ENCODE results near the gene ECE1. TPM values are rescaled to one million over a fixed set of nuclear protein-coding genes. Genes with fewer than 3 reads are reported as not detected.

Gene ECE1
- total RNA-seq, 1 donor from 2014 or later = 209 TPM

GRCh38 chr1:21251773-21252471 lies 38.3 kb downstream of the ECE1 start:
- no peak for ATAC-seq (ENCODE audit: low read depth)
- no peaks in the 10 kb centered on the region for H3K27me3 Mint-ChIP-seq
- no peak overlapping the region for H3K27ac Mint-ChIP-seq
- no peak for TF ChIP-seq CTCF (IDR thresholded peaks at IDR 0.05)
- H3K4me3 Mint-ChIP-seq = no peak overlapping the region
- CTCF ChIA-PET = interaction anchor here (0.7 to 1.5 kb wide), 4 partner anchors 18 to 117 kb away, joined by 3 to 10 read pairs (median 4); no protein-coding TSS in a partner anchor
- intact Hi-C loops (cut with micrococcal nuclease) = loop anchor here (10.0 kb wide), 4 partner anchors 193 to 403 kb away; partner anchors contain the start of gene NBPF3
- peaks cover 80% of the 10 kb centered on the region for H3K36me3 Mint-ChIP-seq (ENCODE audit: low read depth)
- no peaks in the 10 kb centered on the region for H3K9me3 Mint-ChIP-seq
- H3K4me1 Mint-ChIP-seq = peaks cover 24% of the 10 kb centered on the region
- POLR2A ChIA-PET = interaction anchor here (0.6 to 0.8 kb wide), 2 partner anchors 41 to 462 kb away, joined by 3 to 5 read pairs; no protein-coding TSS in a partner anchor
- DNase-seq = no peak

GRCh38 chr1:21249940-21250493 lies 40.2 kb downstream of the ECE1 start:
- no peak overlapping the region for H3K27ac Mint-ChIP-seq

DNA sequence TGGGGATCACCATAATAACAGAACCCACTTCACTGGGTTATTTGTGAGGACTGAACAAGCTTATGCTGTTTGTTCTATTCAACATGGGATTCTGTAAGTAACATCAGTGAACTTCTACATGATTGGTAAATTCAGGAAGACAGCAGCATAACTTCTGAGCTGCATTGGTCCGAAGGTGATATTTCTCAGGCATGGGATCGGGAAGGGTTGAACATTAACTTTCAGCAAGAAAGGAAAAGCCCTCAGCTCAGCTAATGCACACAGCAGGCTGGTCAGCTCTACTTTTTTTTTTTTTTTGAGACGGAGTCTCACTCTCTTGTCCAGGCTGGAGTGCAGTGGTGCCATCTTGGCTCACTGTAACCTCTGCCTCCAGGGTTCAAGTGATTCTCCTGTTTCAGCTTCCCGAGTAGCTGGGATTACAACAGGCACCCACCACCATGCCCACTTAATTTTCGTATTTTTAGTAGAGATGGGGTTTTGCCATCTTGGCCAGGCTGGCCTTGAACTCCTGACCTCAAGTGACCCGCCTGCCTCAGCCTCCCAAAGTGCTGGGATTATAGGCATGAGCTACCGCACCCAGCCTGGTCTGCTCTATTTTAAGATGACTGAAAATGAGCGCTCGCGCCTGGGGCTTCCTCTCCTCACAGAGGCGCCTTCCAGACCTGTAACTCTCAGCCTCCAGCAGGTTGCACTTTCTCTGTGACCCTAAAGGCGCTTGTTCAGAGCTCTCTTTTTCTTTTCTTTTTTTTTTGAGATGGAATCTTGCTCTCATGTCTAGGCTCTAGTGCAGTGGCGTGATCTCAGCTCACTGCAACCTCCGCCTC lies 42.2 kb downstream of the ECE1 start:
- Mint-ChIP-seq H3K27ac (no peak overlapping the region), H3K36me3 (ENCODE audit: low read depth) (peaks cover 81% of the 10 kb centered on the region), H3K9me3 (peaks cover 3% of the 10 kb centered on the region), H3K4me3 (no peak overlapping the region), H3K27me3 (no peaks in the 10 kb centered on the region), H3K4me1 (peaks cover 5% of the 10 kb centered on the region)
- no peak for ATAC-seq (ENCODE audit: low read depth)
- POLR2A ChIA-PET = interaction anchor here (0.5 to 1.0 kb wide), 3 partner anchors 24 to 771 kb away, joined by 3 to 9 read pairs (median 3); no protein-coding TSS in a partner anchor
- no peak for TF ChIP-seq CTCF (IDR thresholded peaks at IDR 0.05)
- intact Hi-C loops (cut with micrococcal nuclease) = no loop called here
- CTCF ChIA-PET = interaction anchor here (3.6 kb wide), 1 partner anchor 120 kb away, joined by 18 read pairs; no protein-coding TSS in a partner anchor
- DNase-seq = no peak

More at GRCh38 chr1:21249940-21250493, 40.2 kb downstream of the ECE1 start:
- ChIA-PET CTCF (no interaction called here), POLR2A (no interaction called here)
- Mint-ChIP-seq H3K4me1 (peaks cover 18% of the 10 kb centered on the region), H3K4me3 (no peak overlapping the region), H3K9me3 (peaks cover 3% of the 10 kb centered on the region), H3K36me3 (ENCODE audit: low read depth) (peaks cover 77% of the 10 kb centered on the region), H3K27me3 (no peaks in the 10 kb centered on the region)
- intact Hi-C loops (cut with micrococcal nuclease) = loop anchor here (10.0 kb wide), 4 partner anchors 195 to 405 kb away; partner anchors contain the start of gene NBPF3
- DNase-seq (no peak), ATAC-seq (ENCODE audit: low read depth) (no peak)
- no peak for TF ChIP-seq CTCF (IDR thresholded peaks at IDR 0.05)

- no peak overlapping the region for H3K4me3 Mint-ChIP-seq
- H3K27ac Mint-ChIP-seq = no peak overlapping the region
- POLR2A ChIA-PET = interaction anchor here (0.5 kb wide), 1 partner anchor 772 kb away, joined by 3 read pairs; no protein-coding TSS in a partner anchor
- no peaks in the 10 kb centered on the region for H3K27me3 Mint-ChIP-seq
- DNase-seq = no peak
- H3K4me1 Mint-ChIP-seq = no peaks in the 10 kb centered on the region
- no peak for ATAC-seq (ENCODE audit: low read depth)
- TF ChIP-seq CTCF (IDR thresholded peaks at IDR 0.05) = no peak
- intact Hi-C loops (cut with micrococcal nuclease) = no loop called here
- CTCF ChIA-PET = interaction anchor here (3.6 kb wide), 1 partner anchor 121 kb away, joined by 18 read pairs; no protein-coding TSS in a partner anchor
- peaks cover 84% of the 10 kb centered on the region for H3K36me3 Mint-ChIP-seq (ENCODE audit: low read depth)
- H3K9me3 Mint-ChIP-seq = peaks cover 3% of the 10 kb centered on the region
These were observed 43.2 kb downstream of the ECE1 start for GRCh38 chr1:21246905-21247642.
